GM04503 (cell line): ENCODE measurements around the gene CHST11.
"Not testable (repeated sequence)": the region's sequence is repeated elsewhere in the genome, so short reads cannot be mapped to it uniquely, and the experiment has no call there.

Experiments
- DNase-seq: peaks from one replicate; pipeline ENCODE4 v3.0.0-alpha.2; 2012; ENCODE audit warnings: low read depth

The CHST11 gene

GRCh38 chr12:104767261-104767660, 310.5 kb downstream of the CHST11 start:
- no peak for DNase-seq

GRCh38 chr12:104768033-104768432, 311.3 kb downstream of the CHST11 start:
- DNase-seq, result no peak

- no peak for DNase-seq
Measured at GRCh38 chr12:104769144-104769561, 312.4 kb downstream of the CHST11 start.

GRCh38 chr12:104772336-104772735, 315.6 kb downstream of the CHST11 start:
- DNase-seq, result no peak

- DNase-seq, result no peak
Measured at GRCh38 chr12:104775731-104776231, 319.0 kb downstream of the CHST11 start.

GRCh38 chr12:104779134-104779533, 322.4 kb downstream of the CHST11 start:
- no peak for DNase-seq

- no peak for DNase-seq
Measured at GRCh38 chr12:104782296-104782695, 325.5 kb downstream of the CHST11 start.

- no peak for DNase-seq
Measured at GRCh38 chr12:104784592-104784991, 327.8 kb downstream of the CHST11 start.

GRCh38 chr12:104785886-104786285, 329.1 kb downstream of the CHST11 start:
- no peak for DNase-seq

GRCh38 chr12:104786352-104786751, 329.6 kb downstream of the CHST11 start:
- DNase-seq, result no peak

- DNase-seq, result no peak
Measured at GRCh38 chr12:104788840-104789271, 332.1 kb downstream of the CHST11 start.

GRCh38 chr12:104790296-104791125, 333.8 kb downstream of the CHST11 start:
- DNase-seq, result no peak

- peak; percentile 87 for DNase-seq
Measured at GRCh38 chr12:104792570-104792969, 335.8 kb downstream of the CHST11 start.

- DNase-seq, result peak; percentile 47
Measured at GRCh38 chr12:104793285-104793684, 336.5 kb downstream of the CHST11 start.

- no peak for DNase-seq
Measured at GRCh38 chr12:104793968-104794367, 337.2 kb downstream of the CHST11 start.

- no peak for DNase-seq
Measured at GRCh38 chr12:104796475-104796862, 339.7 kb downstream of the CHST11 start.

GRCh38 chr12:104799458-104799857, 342.7 kb downstream of the CHST11 start:
- no peak for DNase-seq

- DNase-seq, result no peak
Measured at GRCh38 chr12:104801005-104801404, 344.3 kb downstream of the CHST11 start.

- no peak for DNase-seq
Measured at GRCh38 chr12:104801427-104801826, 344.7 kb downstream of the CHST11 start.

GRCh38 chr12:104802208-104802607, 345.5 kb downstream of the CHST11 start:
- DNase-seq, result no peak

- DNase-seq, result peak; percentile 37
Measured at GRCh38 chr12:104805186-104805585, 348.4 kb downstream of the CHST11 start.

GRCh38 chr12:104806194-104806593, 349.4 kb downstream of the CHST11 start:
- DNase-seq, result not testable (repeated sequence)

GRCh38 chr12:104809251-104809650, 352.5 kb downstream of the CHST11 start:
- no peak for DNase-seq
